Activated CD8-positive, alpha-beta T cell treated with anti-CD3 and anti-CD28 coated beads for 36 hours (primary cell): ENCODE results near the gene ACAD9. TPM values are rescaled to one million over a fixed set of nuclear protein-coding genes. Genes with fewer than 3 reads are reported as not detected.

Experiments
- ATAC-seq: fragments of 200-7000 bp; cut with Tn5 transposase; one replicate; pipeline ENCODE4 v1.10.0; 2021; ENCODE audit warnings: mild to moderate bottlenecking, moderate library complexity
- CTCF ChIA-PET: fragments of 350-600 bp; sonication (Branson Sonifier 250); formaldehyde crosslinking; loops from one replicate; lab custom pipeline; 2021; ENCODE audit warnings: antibody characterized with exemption; lab: Charles Lee
- POLR2A ChIA-PET: fragments of 350-600 bp; sonication (Branson Sonifier 250); formaldehyde crosslinking; loops from one replicate; lab custom pipeline; 2021; ENCODE audit warnings: antibody characterized with exemption; lab: Charles Lee
- DNase-seq: peaks from one replicate; pipeline ENCODE4 v3.0.0-alpha.2; 2020
- H3K27ac Mint-ChIP-seq: one replicate; pipeline ENCODE4 v1.8.0; 2021; ENCODE audit warnings: mild to moderate bottlenecking, mixed read lengths
- H3K27me3 Mint-ChIP-seq: one replicate; pipeline ENCODE4 v1.8.0; 2021; ENCODE audit warnings: mixed read lengths
- H3K36me3 Mint-ChIP-seq: one replicate; pipeline ENCODE4 v1.8.0; 2021; ENCODE audit warnings: low read depth, mixed read lengths
- H3K4me1 Mint-ChIP-seq: one replicate; pipeline ENCODE4 v1.8.0; 2021; ENCODE audit warnings: low read depth, mixed read lengths
- H3K4me3 Mint-ChIP-seq: one replicate; pipeline ENCODE4 v1.8.0; 2021; ENCODE audit warnings: mild to moderate bottlenecking, moderate library complexity, mixed read lengths
- H3K9me3 Mint-ChIP-seq: one replicate; pipeline ENCODE4 v1.8.0; 2021; ENCODE audit warnings: mixed read lengths
- CTCF ChIP-seq: fragments of 200-600 bp; IDR thresholded peaks from one replicate; pipeline ENCODE4 v1.8.0; 2022; ENCODE audit warnings: antibody characterized with exemption, mild to moderate bottlenecking
- intact Hi-C: fragments of 100-400 bp; cut with micrococcal nuclease; formaldehyde crosslinking; loops from one replicate; pipeline ENCODE4 v1.10.0; 2022
- total RNA-seq, 2 experiments: library from RNA; stranded (reverse); gene quantifications; one replicate each; pipeline ENCODE4 v1.2.3, GENCODE V29; 2021

Gene ACAD9
- total RNA-seq, 2 experiments from 2014 or later, result 50.1 to 50.5 TPM

GRCh38 chr3:128846486-128846891 is 32.9 kb upstream of the ACAD9 start:
- peak; percentile 65 for DNase-seq
- Mint-ChIP-seq H3K4me1 (peaks cover 22% of the 10 kb centered on the region), H3K36me3 (no peaks in the 10 kb centered on the region), H3K27ac (peak overlapping the region; percentile 94), H3K9me3 (no peaks in the 10 kb centered on the region), H3K4me3 (peak overlapping the region; percentile 67), H3K27me3 (no peaks in the 10 kb centered on the region)
- POLR2A ChIA-PET, result interaction anchor here (1.5 to 2.4 kb wide), 3 partner anchors 32 to 165 kb away, joined by 5 to 13 read pairs (median 6); partner anchors contain the start of gene ACAD9
- no peak for TF ChIP-seq CTCF
- CTCF ChIA-PET, result interaction anchor here (0.5 to 3.4 kb wide), 28 partner anchors 9 to 229 kb away, joined by 3 to 37 read pairs (median 4); no protein-coding TSS in a partner anchor
- intact Hi-C loops, result no loop called here
- peak; percentile 49 for ATAC-seq

GRCh38 chr3:128847666-128848370 is 31.6 kb upstream of the ACAD9 start:
- Mint-ChIP-seq H3K27ac (no peak overlapping the region), H3K27me3 (no peaks in the 10 kb centered on the region), H3K4me1 (peaks cover 22% of the 10 kb centered on the region), H3K36me3 (no peaks in the 10 kb centered on the region), H3K4me3 (no peak overlapping the region), H3K9me3 (no peaks in the 10 kb centered on the region)
- no peak for DNase-seq
- no peak for ATAC-seq
- POLR2A ChIA-PET, result interaction anchor here (0.8 to 1.5 kb wide), 3 partner anchors 31 to 61 kb away, joined by 3 to 5 read pairs (median 3); partner anchors contain the start of gene ACAD9
- no peak for TF ChIP-seq CTCF
- intact Hi-C loops, result no loop called here
- CTCF ChIA-PET, result interaction anchor here (1.1 to 3.4 kb wide), 6 partner anchors 16 to 230 kb away, joined by 3 to 37 read pairs (median 10); no protein-coding TSS in a partner anchor

- H3K9me3 Mint-ChIP-seq, result peaks cover 3% of the 10 kb centered on the region
- no peak for TF ChIP-seq CTCF
- ATAC-seq (no peak), DNase-seq (no peak)
- no peak overlapping the region for H3K4me3 Mint-ChIP-seq
- H3K27me3 Mint-ChIP-seq, result no peaks in the 10 kb centered on the region
- no peak overlapping the region for H3K27ac Mint-ChIP-seq
- peaks cover 22% of the 10 kb centered on the region for H3K4me1 Mint-ChIP-seq
- ChIA-PET CTCF (interaction anchor here (2.1 kb wide), 1 partner anchor 27 kb away, joined by 8 read pairs; no protein-coding TSS in a partner anchor), POLR2A (no interaction called here)
- intact Hi-C loops, result no loop called here
- no peaks in the 10 kb centered on the region for H3K36me3 Mint-ChIP-seq
Observed at GRCh38 chr3:128848936-128849335, 30.5 kb upstream of the ACAD9 start.

GRCh38 chr3:128849911-128850455 is 29.4 kb upstream of the ACAD9 start:
- CTCF ChIA-PET, result no interaction called here
- POLR2A ChIA-PET, result interaction anchor here (0.5 to 0.6 kb wide), 2 partner anchors 110 to 318 kb away, joined by 3 to 4 read pairs; no protein-coding TSS in a partner anchor
- Mint-ChIP-seq H3K36me3 (peaks cover 4% of the 10 kb centered on the region), H3K9me3 (peaks cover 9% of the 10 kb centered on the region), H3K4me3 (no peak overlapping the region), H3K27ac (no peak overlapping the region), H3K27me3 (no peaks in the 10 kb centered on the region), H3K4me1 (peaks cover 20% of the 10 kb centered on the region)
- intact Hi-C loops, result no loop called here
- DNase-seq (peak; percentile 19), ATAC-seq (no peak)
- TF ChIP-seq CTCF, result no peak

- ATAC-seq, result no peak
- no peak for TF ChIP-seq CTCF
- H3K4me1 Mint-ChIP-seq, result peaks cover 15% of the 10 kb centered on the region
- ChIA-PET POLR2A (no interaction called here), CTCF (no interaction called here)
- DNase-seq, result no peak
- no peak overlapping the region for H3K4me3 Mint-ChIP-seq
- H3K36me3 Mint-ChIP-seq, result peaks cover 4% of the 10 kb centered on the region
- no peaks in the 10 kb centered on the region for H3K27me3 Mint-ChIP-seq
- intact Hi-C loops, result no loop called here
- peaks cover 9% of the 10 kb centered on the region for H3K9me3 Mint-ChIP-seq
- no peak overlapping the region for H3K27ac Mint-ChIP-seq
Observed at GRCh38 chr3:128850544-128850943, 28.9 kb upstream of the ACAD9 start.
